ENCODE measurements around the gene TFF1. TPM values are rescaled to one million over a fixed set of nuclear protein-coding genes. Genes with fewer than 3 reads are reported as not detected.

TFF1 gene
- total RNA-seq, 1 donor from 2014 or later = not detected

DNA sequence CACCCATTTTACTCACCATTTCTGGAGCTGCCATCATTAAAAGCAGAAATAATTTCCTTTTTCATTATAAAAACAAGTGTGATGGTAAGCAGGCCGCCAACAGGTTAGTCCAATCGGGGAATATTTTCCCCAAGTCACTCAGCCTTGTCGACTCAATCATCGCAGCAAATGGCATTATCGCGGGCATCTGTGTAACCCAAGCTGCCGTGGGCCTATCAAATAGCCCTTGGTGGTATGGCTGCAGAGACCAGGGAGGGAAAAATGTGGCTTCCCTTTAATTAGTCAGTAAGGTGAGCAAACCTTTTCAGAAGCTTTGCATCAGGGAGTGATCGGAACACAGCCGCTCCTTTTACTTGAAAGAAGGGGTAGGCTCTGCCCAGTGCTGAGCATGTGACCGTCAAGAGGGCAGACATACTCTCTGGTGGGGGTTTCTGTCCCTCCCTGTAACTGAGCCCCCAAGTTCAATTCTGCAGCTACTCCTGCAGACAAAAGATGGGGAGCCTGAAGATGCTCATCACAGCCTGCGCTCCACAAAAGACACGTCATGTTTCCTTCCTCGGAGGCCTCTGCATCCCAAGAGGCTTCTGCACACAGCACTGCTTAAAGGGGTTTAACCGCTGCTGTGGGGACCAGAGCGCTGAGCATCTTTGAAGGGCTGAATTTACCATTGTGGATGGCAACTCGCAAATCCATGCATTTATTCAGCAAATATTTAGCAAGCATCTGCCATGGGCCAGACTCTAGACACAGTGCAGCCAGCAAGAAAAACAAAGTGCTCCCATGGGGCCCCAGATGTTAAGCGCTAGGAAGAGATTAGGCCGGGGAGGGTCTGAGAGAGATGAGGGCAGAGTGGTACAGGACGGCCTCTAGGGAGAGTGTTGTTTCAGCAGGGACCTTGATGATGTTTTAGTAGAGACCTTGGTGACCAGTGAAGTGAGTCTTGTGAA lies 30.7 kb upstream of the TFF1 start:
- no peaks in the 10 kb centered on the region for H3K9me3 Mint-ChIP-seq
- H3F3A ChIP-seq (ENCODE audit: low read depth) = no peaks in the 10 kb centered on the region

DNA sequence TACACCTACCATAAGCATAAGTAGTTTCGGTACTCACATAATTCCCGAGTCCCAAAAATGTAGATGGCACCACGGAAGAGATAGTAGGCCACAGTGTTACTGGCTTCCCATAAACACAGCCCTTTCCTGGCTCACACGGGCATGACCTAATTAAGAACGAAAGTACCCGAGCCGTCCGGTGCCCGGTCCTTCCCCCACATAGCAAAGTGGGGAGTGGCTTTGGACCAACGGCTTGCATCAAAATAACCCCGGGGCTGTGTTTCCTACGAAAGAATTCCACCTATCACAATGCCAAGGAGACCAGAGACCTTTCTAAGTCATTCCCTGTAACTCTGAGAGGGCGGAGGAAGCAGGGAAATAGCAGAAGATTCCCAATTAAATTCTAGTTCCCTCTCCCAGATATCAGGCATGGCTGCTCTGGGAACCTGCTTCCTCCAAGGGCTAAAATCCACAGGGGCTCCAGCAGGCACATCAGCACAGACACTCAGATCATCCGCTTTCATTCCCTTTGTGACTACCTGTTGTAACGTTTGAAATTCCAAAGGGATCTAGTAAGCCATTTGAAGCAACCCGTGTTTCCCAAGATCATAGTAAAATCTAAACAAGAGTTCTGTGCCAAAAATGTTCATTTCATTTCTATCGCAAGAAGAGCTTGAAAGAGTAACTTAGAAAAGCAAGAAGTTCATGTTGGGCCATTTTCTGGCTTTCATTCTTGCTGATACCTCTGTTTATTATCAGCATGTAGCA lies 29.7 kb upstream of the TFF1 start, which contains the start of gene TMPRSS3:
Gene TMPRSS3 (minus strand): TSS at position 148 of the 747 bp plus-strand sequence. CDS start 635 bp downstream, outside the sequence.
- Mint-ChIP-seq H3K36me3 (no peaks in the 10 kb centered on the region), H3K4me3 (no peak within 1 kb of the TSS), H3K27me3 (ENCODE audit: insufficient read depth, low read depth) (peaks cover 9% of the 10 kb centered on the region), H3K4me1 (peaks cover 22% of the 10 kb centered on the region), H3K27ac (no peak within 1 kb of the TSS), H3K9me3 (no peaks in the 10 kb centered on the region)
- peaks cover 5% of the 10 kb centered on the region for H3K4me1 ChIP-seq
- no peak within 1 kb of the TSS for H3K4me3 ChIP-seq
- no peak for DNase-seq (ENCODE audit: low spot score)
- H3K27ac ChIP-seq = no peak within 1 kb of the TSS
- no peaks in the 10 kb centered on the region for H3K9me3 ChIP-seq (ENCODE audit: low read depth)
- H3F3A ChIP-seq (ENCODE audit: low read depth) = no peaks in the 10 kb centered on the region
- no peaks in the 10 kb centered on the region for H4K20me1 ChIP-seq (ENCODE audit: low read depth)
- no peak within 1 kb of the TSS for H2AFZ ChIP-seq (replicated peaks)
- TF ChIP-seq EZH2 (IDR thresholded peaks at IDR 0.05) (no peak), EZH2phosphoT487 (IDR thresholded peaks at IDR 0.05) (no peak)
- TF ChIP-seq, protein P1, sequence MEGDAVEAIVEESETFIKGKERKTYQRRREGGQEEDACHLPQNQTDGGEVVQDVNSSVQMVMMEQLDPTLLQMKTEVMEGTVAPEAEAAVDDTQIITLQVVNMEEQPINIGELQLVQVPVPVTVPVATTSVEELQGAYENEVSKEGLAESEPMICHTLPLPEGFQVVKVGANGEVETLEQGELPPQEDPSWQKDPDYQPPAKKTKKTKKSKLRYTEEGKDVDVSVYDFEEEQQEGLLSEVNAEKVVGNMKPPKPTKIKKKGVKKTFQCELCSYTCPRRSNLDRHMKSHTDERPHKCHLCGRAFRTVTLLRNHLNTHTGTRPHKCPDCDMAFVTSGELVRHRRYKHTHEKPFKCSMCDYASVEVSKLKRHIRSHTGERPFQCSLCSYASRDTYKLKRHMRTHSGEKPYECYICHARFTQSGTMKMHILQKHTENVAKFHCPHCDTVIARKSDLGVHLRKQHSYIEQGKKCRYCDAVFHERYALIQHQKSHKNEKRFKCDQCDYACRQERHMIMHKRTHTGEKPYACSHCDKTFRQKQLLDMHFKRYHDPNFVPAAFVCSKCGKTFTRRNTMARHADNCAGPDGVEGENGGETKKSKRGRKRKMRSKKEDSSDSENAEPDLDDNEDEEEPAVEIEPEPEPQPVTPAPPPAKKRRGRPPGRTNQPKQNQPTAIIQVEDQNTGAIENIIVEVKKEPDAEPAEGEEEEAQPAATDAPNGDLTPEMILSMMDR (IDR thresholded peaks at IDR 0.05) = no peak
- no peaks in the 10 kb centered on the region for H3K79me2 ChIP-seq (ENCODE audit: low read depth)
- H3K27me3 ChIP-seq = no peaks in the 10 kb centered on the region
- no peak within 1 kb of the TSS for H3K4me2 ChIP-seq
- no peak within 1 kb of the TSS for H3K9ac ChIP-seq
- H3K36me3 ChIP-seq = no peaks in the 10 kb centered on the region

More for the DNA sequence above, 30.7 kb upstream of the TFF1 start:
- Histone ChIP-seq H3K27me3 (no peaks in the 10 kb centered on the region), H3K9ac (no peak overlapping the region), H4K20me1 (ENCODE audit: low read depth) (no peaks in the 10 kb centered on the region), H3K9me3 (ENCODE audit: low read depth) (no peaks in the 10 kb centered on the region), H3K4me2 (no peak overlapping the region), H3K27ac (no peak overlapping the region), H3K36me3 (no peaks in the 10 kb centered on the region), H3K79me2 (ENCODE audit: low read depth) (no peaks in the 10 kb centered on the region), H2AFZ (replicated peaks) (no peak overlapping the region), H3K4me1 (peaks cover 5% of the 10 kb centered on the region), H3K4me3 (no peak overlapping the region)
- no peaks in the 10 kb centered on the region for H3K36me3 Mint-ChIP-seq
- no peak overlapping the region for H3K4me3 Mint-ChIP-seq
- H3K27me3 Mint-ChIP-seq (ENCODE audit: insufficient read depth, low read depth) = peaks cover 9% of the 10 kb centered on the region
- TF ChIP-seq, protein P1 (IDR thresholded peaks at IDR 0.05) = no peak
- TF ChIP-seq EZH2 (IDR thresholded peaks at IDR 0.05) = no peak
- no peak for TF ChIP-seq EZH2phosphoT487 (IDR thresholded peaks at IDR 0.05)
- DNase-seq (ENCODE audit: low spot score) = no peak
- no peak overlapping the region for H3K27ac Mint-ChIP-seq
- H3K4me1 Mint-ChIP-seq = peaks cover 21% of the 10 kb centered on the region

DNA sequence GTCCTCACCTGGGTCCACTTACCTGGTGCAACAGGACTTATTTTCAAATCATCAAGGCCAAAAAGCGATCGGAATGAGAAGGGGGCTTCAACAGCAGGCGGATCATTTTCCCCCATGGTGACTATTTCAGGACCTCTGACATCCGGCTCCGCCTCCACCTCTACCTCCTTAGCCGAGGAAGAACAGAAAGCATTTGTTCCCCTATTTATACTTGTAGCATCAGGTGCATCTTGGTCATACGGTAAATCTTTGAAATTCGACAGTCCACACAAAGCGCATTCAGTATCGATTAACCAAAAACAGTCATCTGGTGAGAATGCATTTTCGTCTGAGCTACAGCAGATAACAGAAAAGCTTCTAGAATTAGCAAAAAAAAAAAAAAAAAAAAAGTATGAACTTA lies 29.0 kb upstream of the TFF1 start:
- no peak overlapping the region for H3K4me3 ChIP-seq
- no peaks in the 10 kb centered on the region for H3K36me3 Mint-ChIP-seq
- peaks cover 5% of the 10 kb centered on the region for H3K4me1 ChIP-seq
- TF ChIP-seq EZH2phosphoT487 (IDR thresholded peaks at IDR 0.05) (no peak), EZH2 (IDR thresholded peaks at IDR 0.05) (no peak)
- TF ChIP-seq, protein P1 (IDR thresholded peaks at IDR 0.05) = no peak
- H3K4me3 Mint-ChIP-seq = no peak overlapping the region
- H3K36me3 ChIP-seq = no peaks in the 10 kb centered on the region
- no peaks in the 10 kb centered on the region for H3K9me3 ChIP-seq (ENCODE audit: low read depth)
- DNase-seq (ENCODE audit: low spot score) = no peak
- H3K79me2 ChIP-seq (ENCODE audit: low read depth) = no peaks in the 10 kb centered on the region
- no peak overlapping the region for H3K27ac ChIP-seq
- H3K27me3 Mint-ChIP-seq (ENCODE audit: insufficient read depth, low read depth) = peaks cover 9% of the 10 kb centered on the region
- no peak overlapping the region for H3K9ac ChIP-seq
- no peaks in the 10 kb centered on the region for H4K20me1 ChIP-seq (ENCODE audit: low read depth)
- H3F3A ChIP-seq (ENCODE audit: low read depth) = no peaks in the 10 kb centered on the region
- no peaks in the 10 kb centered on the region for H3K9me3 Mint-ChIP-seq
- no peak overlapping the region for H3K4me2 ChIP-seq
- no peak overlapping the region for H3K27ac Mint-ChIP-seq
- H3K4me1 Mint-ChIP-seq = peaks cover 22% of the 10 kb centered on the region
- H3K27me3 ChIP-seq = no peaks in the 10 kb centered on the region
- no peak overlapping the region for H2AFZ ChIP-seq (replicated peaks)

Data from neural progenitor cell (in vitro differentiated cells).